WTC11 (cell line): ENCODE results near the gene LYSMD3.

Experiments used
- ELF4 ChIP-seq: sonication (generic); formaldehyde crosslinking; IDR thresholded peaks from 2 replicates; pipeline ENCODE4 v1.8.1; 2022; ENCODE audit warnings: low read depth, mild to moderate bottlenecking, moderate library complexity, missing genetic modification reagents
- TF ChIP-seq, protein P1 (sequence below): fragments of 200-600 bp; IDR thresholded peaks from 2 replicates; pipeline ENCODE4 v1.8.0; 2022; ENCODE audit warnings: antibody characterized with exemption

DNA sequence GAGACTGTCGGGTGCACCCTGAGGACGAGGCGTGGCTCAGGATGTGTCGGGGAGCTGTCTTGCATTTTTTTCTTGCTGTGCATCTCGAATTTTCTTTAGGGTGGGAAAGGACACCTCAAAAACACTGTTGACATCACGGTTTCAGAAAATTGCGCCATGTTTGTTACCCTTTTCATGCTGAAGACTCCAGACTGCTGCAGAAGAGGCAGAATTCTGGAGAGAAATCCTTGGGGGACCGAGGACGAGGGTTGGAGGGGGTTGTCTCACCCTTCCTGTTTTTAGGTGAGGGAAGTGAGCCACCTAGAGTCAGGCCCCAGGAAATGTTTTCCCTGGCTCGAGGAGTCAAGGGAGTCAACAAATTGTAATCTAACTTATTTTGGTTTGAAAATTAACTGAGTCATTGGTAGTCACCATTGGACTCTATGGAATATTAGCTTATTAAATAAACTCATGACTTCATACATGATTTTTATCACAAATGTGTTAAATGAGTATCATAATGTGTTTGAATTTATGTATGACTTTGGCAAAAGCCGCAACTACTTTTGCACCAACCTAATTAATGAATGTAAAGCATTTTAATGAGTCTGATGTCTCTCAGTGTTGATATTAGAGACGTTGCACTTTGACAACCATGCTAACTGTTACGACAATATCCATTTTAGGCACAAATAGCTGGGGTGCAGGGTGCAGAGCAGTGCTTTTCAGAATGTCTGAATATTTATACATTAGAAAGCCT lies 724 bp upstream of the LYSMD3 start:
- TF ChIP-seq ELF4 = no peak
- TF ChIP-seq, protein P1, sequence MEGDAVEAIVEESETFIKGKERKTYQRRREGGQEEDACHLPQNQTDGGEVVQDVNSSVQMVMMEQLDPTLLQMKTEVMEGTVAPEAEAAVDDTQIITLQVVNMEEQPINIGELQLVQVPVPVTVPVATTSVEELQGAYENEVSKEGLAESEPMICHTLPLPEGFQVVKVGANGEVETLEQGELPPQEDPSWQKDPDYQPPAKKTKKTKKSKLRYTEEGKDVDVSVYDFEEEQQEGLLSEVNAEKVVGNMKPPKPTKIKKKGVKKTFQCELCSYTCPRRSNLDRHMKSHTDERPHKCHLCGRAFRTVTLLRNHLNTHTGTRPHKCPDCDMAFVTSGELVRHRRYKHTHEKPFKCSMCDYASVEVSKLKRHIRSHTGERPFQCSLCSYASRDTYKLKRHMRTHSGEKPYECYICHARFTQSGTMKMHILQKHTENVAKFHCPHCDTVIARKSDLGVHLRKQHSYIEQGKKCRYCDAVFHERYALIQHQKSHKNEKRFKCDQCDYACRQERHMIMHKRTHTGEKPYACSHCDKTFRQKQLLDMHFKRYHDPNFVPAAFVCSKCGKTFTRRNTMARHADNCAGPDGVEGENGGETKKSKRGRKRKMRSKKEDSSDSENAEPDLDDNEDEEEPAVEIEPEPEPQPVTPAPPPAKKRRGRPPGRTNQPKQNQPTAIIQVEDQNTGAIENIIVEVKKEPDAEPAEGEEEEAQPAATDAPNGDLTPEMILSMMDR = peak; percentile 31; the same call in 1 of the 2 replicates
